Right kidney (tissue), 1 donor: ENCODE measurements around the gene TNPO2.

ENCODE experiments used
- DNase-seq: peaks from one replicate; pipeline ENCODE4 v3.0.0-alpha.2; 2016

The TNPO2 gene

DNA sequence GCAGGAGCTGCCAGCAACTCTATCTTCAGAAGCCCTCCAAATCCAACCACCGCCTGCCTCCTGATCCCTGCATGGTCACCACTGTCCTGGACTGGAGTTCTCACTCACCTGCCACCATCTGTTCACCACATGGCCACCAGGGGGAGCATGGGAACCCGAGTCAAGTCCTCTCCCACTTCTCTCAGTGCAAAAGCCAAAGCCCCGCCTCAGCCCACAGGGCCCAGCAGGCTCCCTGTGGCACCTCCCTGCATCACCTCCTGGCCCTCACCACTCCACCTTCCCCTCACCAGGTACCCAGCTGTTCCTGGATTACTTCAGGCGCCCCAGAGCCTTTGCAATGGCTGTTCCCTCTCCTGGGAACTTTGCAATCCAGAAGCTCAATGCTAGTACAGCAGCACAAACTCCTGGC is 47.3 kb downstream of the TNPO2 start:
- DNase-seq = peak; percentile 65

DNA sequence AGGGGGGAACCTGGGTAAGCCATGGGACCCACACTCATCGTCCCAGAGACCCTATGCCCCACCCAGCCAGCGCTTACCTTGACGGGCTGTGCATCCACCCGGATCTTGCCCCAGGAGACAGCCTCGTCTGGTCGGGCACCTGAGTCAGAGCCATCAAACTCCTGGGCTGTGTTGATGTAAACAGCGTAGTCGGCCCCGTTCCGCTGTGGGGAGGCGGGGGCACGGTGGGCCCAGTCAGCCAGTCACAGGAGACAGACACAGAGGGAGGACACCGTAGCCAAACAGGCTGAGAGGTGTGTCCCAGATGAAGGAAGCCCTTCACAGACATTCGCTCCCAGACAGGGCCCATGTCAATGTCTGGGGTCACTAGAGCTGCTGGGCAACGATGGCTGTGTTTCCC is 47.8 kb downstream of the TNPO2 start:
- DNase-seq = no peak

DNA sequence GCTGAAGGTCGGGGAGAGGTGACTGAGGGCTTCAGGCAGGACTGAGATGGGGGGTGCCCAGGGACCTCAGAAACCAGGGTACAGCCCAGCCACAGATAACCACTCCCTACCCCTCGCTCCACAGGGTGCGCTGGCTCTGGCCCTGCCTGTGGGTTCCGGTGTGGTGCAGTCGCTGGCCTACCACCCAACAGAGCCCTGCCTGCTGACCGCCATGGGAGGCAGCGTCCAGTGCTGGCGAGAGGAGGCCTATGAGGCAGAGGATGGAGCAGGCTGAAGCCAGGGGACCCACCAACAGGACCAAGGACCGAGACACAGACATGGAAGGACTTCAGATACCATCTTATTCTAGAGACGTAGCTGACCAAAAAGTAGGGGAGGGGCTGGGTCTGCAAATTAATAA is 48.3 kb downstream of the TNPO2 start:
- DNase-seq = no peak

DNA sequence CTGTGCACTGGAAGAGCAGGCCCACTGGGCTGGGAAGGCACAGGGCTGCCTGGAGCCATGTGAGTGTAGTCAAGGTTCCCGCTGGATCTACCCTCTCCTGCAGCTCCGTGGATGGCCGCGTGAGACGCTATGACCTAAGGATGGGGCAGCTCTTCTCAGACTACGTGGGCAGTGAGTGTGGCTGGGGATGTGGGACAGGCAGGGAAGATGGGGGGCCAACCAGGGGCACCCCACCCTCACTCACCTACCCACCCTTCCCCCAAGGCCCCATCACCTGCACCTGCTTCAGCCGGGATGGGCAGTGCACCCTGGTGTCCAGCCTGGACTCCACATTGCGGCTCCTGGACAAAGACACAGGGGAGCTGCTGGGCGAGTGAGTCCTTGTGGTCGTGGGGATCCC is 51.0 kb downstream of the TNPO2 start:
- no peak for DNase-seq

DNA sequence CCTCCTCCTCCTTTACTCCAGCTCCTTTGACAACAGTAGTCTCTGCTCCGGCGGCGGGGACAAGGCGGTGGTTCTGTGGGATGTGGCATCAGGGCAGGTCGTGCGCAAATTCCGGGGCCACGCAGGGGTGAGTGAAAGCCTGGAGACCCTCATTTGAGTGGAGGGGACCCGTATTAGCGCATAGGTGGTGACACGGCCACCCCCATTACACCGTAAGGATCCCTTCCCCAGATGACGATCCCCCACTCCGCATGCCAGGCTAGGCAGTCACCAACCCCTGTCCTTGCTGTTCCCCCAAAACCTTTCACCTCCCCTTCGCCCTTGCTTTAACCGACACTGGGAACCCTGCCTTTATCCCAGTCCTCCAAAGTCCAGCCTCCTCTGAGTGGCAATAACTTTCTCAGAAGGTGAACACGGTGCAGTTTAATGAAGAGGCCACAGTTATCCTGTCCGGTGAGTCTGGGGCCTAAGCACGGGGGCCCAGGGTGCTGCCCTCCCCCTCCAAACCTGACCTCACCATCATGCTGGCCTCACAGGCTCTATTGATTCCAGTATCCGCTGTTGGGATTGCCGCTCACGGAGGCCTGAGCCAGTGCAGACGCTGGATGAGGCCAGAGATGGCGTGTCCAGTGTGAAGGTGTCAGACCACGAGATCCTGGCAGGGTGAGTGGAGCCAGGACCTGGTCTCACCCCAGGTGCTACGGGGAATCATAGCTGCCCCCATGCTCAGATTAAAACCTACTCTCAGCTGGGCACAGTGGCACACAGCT is 53.4 kb downstream of the TNPO2 start:
- no peak for DNase-seq

DNA sequence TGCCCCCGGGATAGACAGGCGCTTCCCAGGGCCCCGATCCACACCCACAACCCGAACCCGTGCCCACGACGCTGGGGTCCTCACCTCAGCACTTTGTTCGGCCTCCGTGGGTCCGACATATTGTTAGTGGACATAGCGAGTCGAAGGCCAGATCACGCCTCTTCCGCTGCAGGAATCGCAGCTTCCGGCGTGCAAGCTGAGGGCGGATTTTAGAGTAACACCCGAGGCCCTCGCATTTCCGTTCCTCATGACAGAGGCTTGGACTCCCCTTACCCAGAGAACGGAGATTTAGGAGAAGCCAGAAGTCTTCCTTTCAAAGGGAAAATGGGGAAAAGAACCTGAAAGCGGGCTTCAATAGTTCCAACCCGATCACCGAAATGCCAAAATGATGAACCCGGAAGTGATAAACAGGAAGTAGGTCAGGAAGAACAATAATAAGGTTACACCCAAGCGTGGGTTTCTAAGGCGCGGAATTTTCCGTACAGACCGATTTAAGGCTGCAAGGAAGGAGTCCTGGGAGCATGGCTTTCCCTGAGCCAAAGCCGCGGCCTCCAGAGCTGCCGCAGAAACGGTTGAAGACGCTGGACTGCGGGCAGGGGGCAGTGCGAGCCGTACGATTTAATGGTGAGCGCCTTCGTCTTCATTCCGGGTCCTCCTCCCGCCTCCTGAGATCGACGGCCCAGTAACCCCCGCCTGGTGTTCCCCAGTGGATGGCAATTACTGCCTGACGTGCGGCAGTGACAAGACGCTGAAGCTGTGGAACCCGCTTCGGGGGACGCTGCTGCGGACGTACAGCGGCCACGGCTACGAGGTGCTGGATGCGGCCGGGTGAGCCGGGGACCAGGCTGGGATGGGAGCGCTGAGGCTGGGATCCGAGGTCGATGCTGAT is 54.2 kb downstream of the TNPO2 start:
- peak; percentile 95 for DNase-seq

DNA sequence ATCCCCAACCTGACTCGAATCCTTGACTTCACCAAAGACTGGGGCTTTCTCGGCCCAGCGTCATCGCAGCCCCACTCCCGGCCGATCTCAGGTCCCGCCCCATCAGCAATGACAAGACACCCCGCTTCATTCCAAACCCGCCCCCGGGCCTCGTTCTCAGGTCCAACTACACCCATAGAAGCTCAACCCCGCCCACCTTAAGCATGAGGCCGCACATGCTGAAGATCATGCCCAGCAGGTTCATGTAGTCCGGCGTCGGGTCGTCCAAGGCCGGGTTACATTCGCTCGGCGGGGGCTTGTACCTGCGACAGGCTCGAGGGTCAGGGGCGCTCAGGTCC is 54.8 kb downstream of the TNPO2 start:
- no peak for DNase-seq

DNA sequence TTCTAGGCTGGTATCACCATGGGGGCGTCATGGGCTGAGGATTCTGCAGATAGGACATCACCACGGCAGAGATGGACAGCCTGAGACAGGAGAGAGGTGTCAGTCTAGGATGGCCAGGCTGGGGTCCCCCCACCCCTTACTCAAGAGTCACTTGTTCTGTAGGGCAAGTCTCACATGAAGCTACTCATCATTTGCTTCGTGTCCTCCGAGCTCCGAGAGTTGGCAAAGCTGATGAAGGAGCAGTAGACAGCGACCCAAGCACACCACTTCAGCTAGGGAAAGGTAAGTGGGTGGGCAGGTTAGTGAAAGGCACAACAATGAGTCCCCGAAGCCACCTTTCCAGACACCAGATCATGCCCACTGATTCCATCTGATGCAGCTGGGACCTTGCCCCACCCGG is 55.4 kb downstream of the TNPO2 start:
- DNase-seq = no peak

DNA sequence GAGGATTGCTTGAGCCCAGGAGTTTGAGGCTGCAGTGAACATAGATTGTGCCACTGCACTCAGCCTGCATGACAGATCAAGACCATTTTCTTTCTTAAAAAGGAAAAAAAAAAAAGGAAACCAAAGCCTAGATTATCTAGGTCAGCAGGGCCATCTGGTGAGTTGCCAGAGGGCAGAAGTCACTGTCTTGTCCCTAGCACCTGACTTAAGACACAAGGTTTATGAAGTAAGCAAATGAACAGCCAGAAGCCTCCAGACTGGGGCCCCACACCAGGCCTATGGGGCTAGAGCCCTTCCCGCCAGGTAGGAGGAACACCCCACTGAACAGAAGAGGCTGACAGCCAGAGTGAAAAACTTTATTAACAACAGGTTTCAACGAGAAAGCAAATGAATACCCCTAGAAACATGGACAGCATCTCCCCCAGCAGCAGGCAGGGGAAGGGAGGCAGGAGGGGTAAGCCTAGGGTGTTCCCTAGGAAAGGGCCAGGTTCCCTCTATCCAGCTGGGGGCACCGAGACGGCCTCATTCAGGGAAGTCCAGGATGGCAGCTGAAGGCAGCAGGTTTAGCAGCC is 55.9 kb downstream of the TNPO2 start:
- DNase-seq = no peak

DNA sequence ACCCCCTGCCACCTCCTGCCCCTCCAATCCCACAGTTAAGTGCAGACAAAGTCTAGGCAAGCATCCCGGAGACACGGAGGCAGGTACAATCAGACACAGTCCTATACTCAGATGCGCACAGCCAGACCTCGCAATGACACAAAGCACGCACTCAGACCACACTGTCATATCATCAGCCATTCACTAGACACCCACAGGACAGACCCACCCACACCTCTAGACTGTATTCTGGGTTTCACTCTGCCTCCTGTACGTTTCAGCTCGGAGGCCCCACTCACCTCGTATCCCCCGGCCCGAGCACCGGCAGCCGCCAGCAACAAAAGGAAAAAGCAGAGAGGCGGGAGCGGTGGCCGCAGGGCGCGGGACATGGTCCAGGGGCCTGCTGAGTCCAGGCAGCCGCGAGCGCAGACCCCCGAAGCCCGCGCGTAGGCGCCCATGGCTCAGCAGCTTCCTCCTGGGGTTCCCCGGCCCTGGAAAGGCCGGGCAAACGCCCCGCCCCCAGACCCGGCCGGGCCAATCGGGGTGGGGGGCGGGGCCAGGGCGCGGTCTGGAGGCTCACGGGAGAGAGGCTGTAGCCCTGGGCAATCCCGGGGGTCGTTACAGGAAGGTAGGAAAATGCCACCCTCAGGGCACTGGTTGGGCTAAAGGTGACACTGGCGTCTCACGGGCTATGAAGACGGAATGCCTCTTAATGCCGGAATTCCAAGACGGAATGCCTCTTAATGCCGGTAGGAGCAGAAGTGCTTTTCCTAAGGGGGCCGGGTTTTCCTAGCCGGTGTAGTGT is 57.3 kb downstream of the TNPO2 start, which contains the start of the genes MAN2B1 and WDR83:
TSS of gene MAN2B1 (minus strand) at position 478 of the 784 bp plus-strand sequence. CDS start at position 437, 41 bp downstream.
TSS of gene WDR83 (plus strand) at position 543 of the 784 bp plus-strand sequence. CDS start 2,984 bp downstream, outside the sequence.
- DNase-seq = peak; percentile 90

DNA sequence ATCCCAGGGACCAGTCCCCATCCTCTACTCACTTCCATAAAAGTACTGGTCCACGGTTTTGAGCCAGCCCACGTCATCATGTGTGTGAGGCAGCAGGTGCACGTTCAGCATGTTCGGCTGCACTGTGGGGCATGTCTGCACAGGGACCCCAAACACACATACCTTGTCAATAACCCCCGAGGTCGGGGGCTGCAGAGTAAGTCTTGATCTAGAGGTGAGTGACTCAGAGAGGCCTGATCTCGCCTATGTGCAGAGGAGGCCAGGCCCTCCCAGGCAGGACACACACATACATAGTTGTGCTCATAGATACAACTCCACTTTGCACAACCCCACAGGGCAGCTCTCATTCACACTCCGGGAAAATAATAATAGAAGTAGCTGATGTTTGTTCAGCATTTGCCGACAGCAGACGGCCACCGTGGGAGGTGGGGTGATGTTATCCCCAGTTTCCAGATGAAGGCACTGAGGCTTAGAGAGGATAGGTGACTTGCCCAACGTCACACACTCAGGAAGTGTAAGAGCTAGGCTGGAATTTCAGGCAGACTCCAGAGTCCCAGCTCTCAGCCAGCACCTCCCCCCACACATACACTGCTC is 58.0 kb downstream of the TNPO2 start:
- no peak for DNase-seq

DNA sequence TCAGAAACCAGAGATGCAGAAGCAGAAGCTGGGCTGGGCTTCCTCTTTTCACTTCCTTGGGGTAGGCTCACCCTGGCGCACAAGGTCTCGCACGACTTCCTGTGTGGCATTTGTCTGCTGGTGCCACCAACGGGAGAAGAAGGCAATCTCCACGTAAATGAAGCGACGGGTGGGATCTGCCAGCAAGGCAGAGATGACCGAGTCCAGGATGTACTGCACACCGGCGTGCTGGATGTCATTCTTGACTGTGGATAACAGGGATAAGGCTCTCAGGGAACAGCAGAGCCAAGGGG is 58.5 kb downstream of the TNPO2 start:
- no peak for DNase-seq

DNA sequence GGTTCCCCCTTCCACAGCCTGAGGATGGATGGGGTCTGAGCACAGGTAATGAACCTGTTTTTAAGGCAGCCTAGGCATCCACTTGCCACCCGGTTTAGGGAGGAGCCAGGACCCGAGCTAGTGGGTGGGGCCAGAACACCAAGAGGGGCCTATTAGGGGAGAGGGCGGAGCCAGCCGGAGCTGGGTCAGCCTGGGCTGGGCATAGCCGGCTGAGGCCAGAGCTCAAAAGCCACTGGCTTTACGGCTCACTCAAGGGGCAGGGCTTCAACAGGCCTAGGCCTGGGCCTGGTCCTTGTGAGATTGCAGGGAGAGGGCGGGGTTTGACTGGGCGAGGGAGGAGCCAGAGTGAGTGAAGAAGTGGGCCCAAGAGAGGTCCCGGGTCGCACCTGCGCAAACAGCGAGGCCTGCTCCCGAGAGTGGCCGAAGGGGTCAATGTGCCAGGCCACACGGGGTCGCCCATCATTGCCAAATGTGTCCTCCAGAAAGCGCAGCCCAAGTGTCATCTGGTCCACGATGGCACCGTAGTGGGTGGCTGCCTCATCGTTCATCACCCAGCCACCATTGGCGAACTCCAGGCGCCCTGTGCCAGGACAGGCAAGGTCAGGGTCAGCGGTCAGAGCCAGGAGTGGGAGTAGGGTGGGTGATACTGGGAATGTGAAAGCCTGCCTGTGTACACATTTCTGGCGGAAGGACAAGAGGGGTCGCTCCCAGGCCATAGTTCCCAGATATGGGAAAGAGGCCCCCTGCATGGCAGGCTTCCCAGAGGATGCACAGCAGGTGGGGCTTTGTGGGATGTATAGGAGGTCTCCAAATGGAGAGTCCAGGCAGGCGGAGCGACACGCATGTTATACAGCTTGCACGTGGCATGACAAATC is 59.1 kb downstream of the TNPO2 start:
- no peak for DNase-seq

DNA sequence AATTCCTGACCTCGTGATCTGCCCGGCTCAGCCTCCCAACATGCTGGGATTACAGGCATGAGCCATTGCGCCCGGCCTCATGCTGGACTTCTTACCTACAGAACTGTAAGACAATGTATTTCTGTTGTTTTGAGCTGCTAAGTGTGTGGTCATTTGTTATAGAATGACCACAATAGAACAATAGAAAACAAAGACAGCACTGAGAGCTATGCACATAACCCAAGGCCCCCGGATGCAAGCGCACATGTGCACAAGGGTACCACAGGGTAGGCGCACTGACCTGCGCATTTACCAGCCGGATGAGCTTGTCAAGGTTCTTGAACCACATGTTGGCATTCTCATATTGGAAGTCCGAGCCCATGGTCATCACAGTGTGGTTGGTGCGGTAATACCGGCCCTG is 62.8 kb downstream of the TNPO2 start:
- no peak for DNase-seq

DNA sequence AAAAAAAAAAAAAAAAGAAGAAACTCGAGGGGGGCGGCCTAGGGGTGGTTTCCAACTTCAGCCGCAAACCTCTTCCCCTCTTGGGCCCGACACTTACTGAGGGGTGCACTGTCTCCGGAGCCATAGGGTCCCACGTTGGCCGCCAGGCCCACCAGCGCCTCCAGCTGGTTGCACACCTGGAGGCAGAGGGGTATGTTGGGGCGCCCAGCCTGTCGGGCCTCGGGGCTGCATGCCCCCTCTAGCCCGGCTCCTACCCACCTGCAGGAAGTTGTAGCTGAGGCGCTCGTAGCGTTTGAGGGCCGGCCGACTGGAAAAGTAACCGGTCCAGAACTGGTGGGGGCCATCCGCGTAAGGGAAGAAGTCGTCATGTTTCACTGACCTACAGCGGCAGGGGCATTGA is 65.8 kb downstream of the TNPO2 start:
- DNase-seq = no peak

DNA sequence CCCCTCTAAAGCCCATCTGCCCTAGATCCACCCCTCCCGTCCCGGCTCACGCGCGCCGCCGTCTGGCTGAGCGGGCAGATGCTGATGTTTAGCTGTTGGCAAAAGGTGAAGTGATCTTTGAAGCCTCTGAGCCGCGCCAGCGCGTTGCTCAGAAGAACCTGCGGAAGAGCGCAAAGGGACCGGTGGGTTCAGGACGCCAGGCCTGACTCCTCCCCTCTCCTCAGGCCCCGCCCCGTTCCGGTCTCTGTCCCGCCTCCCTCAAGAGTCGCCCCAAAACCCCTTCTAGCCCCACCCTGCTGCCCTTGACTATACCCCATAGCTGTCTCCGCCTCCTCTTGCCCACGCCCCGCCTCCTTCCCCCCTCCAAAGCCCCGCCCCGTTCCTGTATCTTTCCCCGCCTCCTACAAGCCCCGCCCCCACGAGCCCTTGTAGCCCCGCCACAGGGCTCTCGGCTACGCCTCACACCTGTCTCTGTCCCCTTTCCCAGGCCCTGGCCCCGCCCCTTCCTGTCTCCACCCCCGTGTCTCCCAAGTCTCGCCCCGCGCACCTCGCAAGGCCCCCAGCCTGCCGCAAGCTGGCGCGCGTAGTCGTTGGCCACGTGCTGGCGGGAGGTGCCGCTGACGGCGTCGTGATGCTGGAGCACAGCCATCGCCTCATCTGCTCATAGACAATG is 66.7 kb downstream of the TNPO2 start:
- DNase-seq = no peak

DNA sequence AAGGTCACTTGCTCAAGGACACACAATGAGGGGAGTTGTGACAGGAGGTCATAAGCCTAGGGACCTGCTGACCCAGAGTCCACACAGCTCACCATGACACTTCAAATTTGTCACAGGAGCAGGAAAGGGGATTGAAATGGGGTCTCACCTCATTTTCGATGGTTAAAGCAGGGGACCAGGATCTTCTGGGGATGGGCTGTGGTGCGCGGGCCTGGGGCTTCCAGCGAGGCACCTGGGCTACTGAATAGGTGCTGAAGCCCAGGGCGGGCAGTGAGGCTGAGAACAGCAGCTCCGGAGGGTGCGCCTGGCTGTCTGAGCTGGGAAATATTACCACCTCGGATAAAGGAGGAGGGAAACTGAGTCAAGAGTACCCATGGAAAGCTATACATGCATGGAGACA is 68.2 kb downstream of the TNPO2 start:
- no peak for DNase-seq

DNA sequence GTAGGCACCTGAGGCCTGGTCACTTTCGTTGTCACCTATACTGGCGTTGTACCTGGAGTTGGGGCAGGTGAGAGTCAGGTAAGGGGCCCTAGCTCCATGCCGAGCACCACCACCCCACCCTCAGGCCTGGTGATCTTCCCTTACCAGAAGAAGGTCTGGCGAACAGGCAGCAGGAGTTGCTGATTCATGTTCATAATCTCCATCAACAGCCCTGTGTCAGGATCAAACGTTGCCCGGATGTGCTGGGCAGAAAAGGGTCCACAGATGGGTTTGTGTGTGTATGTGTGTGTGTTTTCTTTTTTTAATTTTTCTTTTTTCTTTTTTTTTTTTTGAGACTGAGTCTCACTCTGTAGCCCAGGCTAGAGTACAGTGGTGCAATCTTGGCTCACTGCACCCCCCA is 71.5 kb downstream of the TNPO2 start:
- no peak for DNase-seq

DNA sequence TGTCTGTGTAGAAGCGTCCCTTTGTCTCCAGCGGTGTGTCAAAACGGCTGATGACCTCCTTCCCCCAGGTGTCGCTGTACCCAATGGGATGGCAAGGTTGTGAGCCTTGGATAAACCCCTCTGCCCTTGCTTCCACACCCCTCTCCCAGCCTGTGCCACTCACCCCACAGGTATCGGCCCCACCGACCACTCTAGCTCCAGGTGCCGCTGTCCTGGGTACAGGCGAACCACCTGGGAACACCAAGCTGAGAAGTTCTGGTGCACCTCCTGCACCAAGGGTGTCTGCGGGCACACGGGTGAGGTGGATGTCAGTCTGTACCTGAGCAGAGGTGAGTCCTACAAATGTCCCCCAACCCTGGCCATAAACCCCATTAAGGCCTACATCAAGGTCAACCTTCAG is 73.8 kb downstream of the TNPO2 start:
- DNase-seq = no peak
